ENCODE results near the gene NEIL1. TPM values are rescaled to one million over a fixed set of nuclear protein-coding genes. Genes with fewer than 3 reads are reported as not detected.

NEIL1 gene
- total RNA-seq, 4 donors from 2014 or later = 14.1 to 37.0 (median 15.7) TPM

- DNase-seq (ENCODE audit: extremely low spot score) = no peak
- Histone ChIP-seq H3K4me3 (no peak overlapping the region), H3K36me3 (peaks cover 27 to 57% (median 53%) of the 10 kb centered on the region in 4 donors), H3K27ac (replicated peaks in 1 of 4) (no peak overlapping the region), H3K4me1 (peaks cover 0 to 8% (median 4%) of the 10 kb centered on the region in 4 donors), H3K9me3 (no peaks in the 10 kb centered on the region), H3K27me3 (no peaks in the 10 kb centered on the region)
- 89% methylated on average over 5 of the region's 7 CpGs for WGBS
- intact Hi-C loops (cut with DNase I) = no loop called here
- TF ChIP-seq POLR2A (IDR thresholded peaks at IDR 0.05; ENCODE audit: low read depth) (no peak), EP300 (IDR thresholded peaks at IDR 0.05) (no peak), CTCF (IDR thresholded peaks at IDR 0.05) (no peak), POLR2AphosphoS5 (IDR thresholded peaks at IDR 0.05) (no peak)
Measured at GRCh38 chr15:75354454-75354853, 7.6 kb downstream of the NEIL1 start.

GRCh38 chr15:75355369-75355768 lies 8.5 kb downstream of the NEIL1 start:
- intact Hi-C loops (cut with DNase I) = no loop called here
- WGBS = 100% methylated on average over 3 of the region's 4 CpGs
- DNase-seq (ENCODE audit: extremely low spot score) = no peak
- H3K36me3 ChIP-seq = peaks cover 34 to 66% (median 63%) of the 10 kb centered on the region in 4 donors
- TF ChIP-seq CTCF (IDR thresholded peaks at IDR 0.05) (no peak), POLR2AphosphoS5 (IDR thresholded peaks at IDR 0.05) (no peak), EP300 (IDR thresholded peaks at IDR 0.05) (no peak), POLR2A (IDR thresholded peaks at IDR 0.05; ENCODE audit: low read depth) (no peak)
- no peaks in the 10 kb centered on the region for H3K9me3 ChIP-seq
- H3K4me3 ChIP-seq = no peak overlapping the region
- H3K4me1 ChIP-seq = peaks cover 0 to under 1% (median 0%) of the 10 kb centered on the region in 4 donors
- no peaks in the 10 kb centered on the region for H3K27me3 ChIP-seq
- no peak overlapping the region for H3K27ac ChIP-seq (replicated peaks in 1 of 4)

GRCh38 chr15:75356006-75356405 lies 9.2 kb downstream of the NEIL1 start:
- Histone ChIP-seq H3K4me3 (no peak overlapping the region), H3K27ac (replicated peaks in 1 of 4) (no peak overlapping the region), H3K27me3 (no peaks in the 10 kb centered on the region), H3K36me3 (peaks cover 34 to 73% (median 69%) of the 10 kb centered on the region in 4 donors), H3K9me3 (no peaks in the 10 kb centered on the region), H3K4me1 (no peaks in the 10 kb centered on the region)
- intact Hi-C loops (cut with DNase I) = no loop called here
- no peak for DNase-seq (ENCODE audit: extremely low spot score)
- TF ChIP-seq CTCF (IDR thresholded peaks at IDR 0.05) (no peak), POLR2A (IDR thresholded peaks at IDR 0.05; ENCODE audit: low read depth) (no peak)
- WGBS = 93% methylated on average over 10 of the region's 28 CpGs

- WGBS = 96% methylated on average over 20 of the region's 20 CpGs
- Histone ChIP-seq H3K27ac (replicated peaks in 1 of 4) (no peak overlapping the region), H3K4me3 (no peak overlapping the region), H3K4me1 (no peaks in the 10 kb centered on the region), H3K36me3 (peaks cover 34 to 78% (median 74%) of the 10 kb centered on the region in 4 donors), H3K27me3 (no peaks in the 10 kb centered on the region), H3K9me3 (no peaks in the 10 kb centered on the region)
- no peak for TF ChIP-seq CTCF (IDR thresholded peaks at IDR 0.05)
- TF ChIP-seq POLR2AphosphoS5 (IDR thresholded peaks at IDR 0.05) = no peak
- TF ChIP-seq POLR2A (IDR thresholded peaks at IDR 0.05; ENCODE audit: low read depth) = no peak
- no peak for TF ChIP-seq EP300 (IDR thresholded peaks at IDR 0.05)
- intact Hi-C loops (cut with DNase I) = no loop called here
- no peak for DNase-seq (ENCODE audit: extremely low spot score)
Measured at GRCh38 chr15:75356517-75356916, 9.7 kb downstream of the NEIL1 start.

GRCh38 chr15:75357976-75358673 lies 11.3 kb downstream of the NEIL1 start:
- Histone ChIP-seq H3K27ac (replicated peaks in 1 of 4) (no peak overlapping the region), H3K4me3 (no peak overlapping the region), H3K4me1 (no peaks in the 10 kb centered on the region), H3K36me3 (peaks cover 39 to 94% (median 90%) of the 10 kb centered on the region in 4 donors), H3K9me3 (no peaks in the 10 kb centered on the region), H3K27me3 (no peaks in the 10 kb centered on the region)
- no peak for DNase-seq (ENCODE audit: extremely low spot score)
- WGBS = 94% methylated on average over 13 of the region's 17 CpGs
- intact Hi-C loops (cut with DNase I) = no loop called here
- no peak for TF ChIP-seq CTCF (IDR thresholded peaks at IDR 0.05)
